OCI-LY7 (cell line): ENCODE data around the gene EPHA5. TPM values are rescaled to one million over a fixed set of nuclear protein-coding genes. Genes with fewer than 3 reads are reported as not detected.

Experiments used
- BruUV-seq: library from RNA; stranded (reverse); fragments of 400-500 nt; replicated peaks from 2 replicates; lab custom pipeline; 2021; lab: Mats Ljungman, UMichigan
- CTCF ChIA-PET: fragments of 300-600 bp; sonication (Branson Sonifier 250); formaldehyde crosslinking; loops from one replicate; lab custom pipeline; 2022; ENCODE audit warnings: antibody characterized with exemption; ENCODE audit not compliant: unreplicated experiment; lab: Charles Lee
- POLR2A ChIA-PET: fragments of 300-600 bp; sonication (Branson Sonifier 250); formaldehyde crosslinking; loops from one replicate; lab custom pipeline; 2022; ENCODE audit warnings: antibody characterized with exemption; lab: Charles Lee
- DNase-seq: peaks from one replicate; pipeline ENCODE4 v3.0.0-alpha.2; 2015; ENCODE audit warnings: low spot score
- H2AFZ ChIP-seq: fragments of 200-600 bp; sonication (generic), shearing (Covaris generic); 2 replicates; pipeline ENCODE4 v1.6.1; 2014; ENCODE audit warnings: mild to moderate bottlenecking, antibody characterized with exemption, low read length, moderate library complexity
- H3K27ac ChIP-seq: fragments of 200-600 bp; sonication (generic); 2 replicates; pipeline ENCODE4 v1.5.1; 2014; ENCODE audit warnings: mixed run types, low read depth, mild to moderate bottlenecking, moderate library complexity, low read length, inconsistent platforms; ENCODE audit not compliant: poor library complexity, severe bottlenecking
- H3K36me3 ChIP-seq: fragments of 200-600 bp; sonication (generic); 2 replicates; pipeline ENCODE4 v1.6.1; 2014; ENCODE audit warnings: mild to moderate bottlenecking, antibody characterized with exemption, low read length, moderate library complexity, mixed read lengths; ENCODE audit not compliant: insufficient read depth
- H3K4me1 ChIP-seq: fragments of 200-600 bp; sonication (generic); 2 replicates; pipeline ENCODE4 v1.5.1; 2014; ENCODE audit warnings: mild to moderate bottlenecking, low read length; ENCODE audit not compliant: insufficient read depth, poor library complexity, severe bottlenecking
- H3K4me2 ChIP-seq: fragments of 200-600 bp; sonication (generic); 2 replicates; pipeline ENCODE4 v1.6.1; 2014; ENCODE audit warnings: mild to moderate bottlenecking, low read length
- H3K4me3 ChIP-seq: fragments of 200-600 bp; sonication (generic); 2 replicates; pipeline ENCODE4 v1.5.1; 2014; ENCODE audit warnings: mild to moderate bottlenecking, low read depth, low read length; ENCODE audit not compliant: poor library complexity, severe bottlenecking
- H3K79me2 ChIP-seq: fragments of 200-600 bp; sonication (generic); 2 replicates; pipeline ENCODE4 v1.6.1; 2016; ENCODE audit warnings: low read depth, mild to moderate bottlenecking, low read length, moderate library complexity, mixed read lengths; ENCODE audit not compliant: insufficient read depth
- H3K9me2 ChIP-seq: fragments of 200-600 bp; sonication (generic); 2 replicates; pipeline ENCODE4 v1.6.1; 2016; ENCODE audit warnings: mild to moderate bottlenecking, low read length, mixed read lengths; ENCODE audit not compliant: insufficient read depth
- H3K9me3 ChIP-seq: fragments of 200-600 bp; sonication (generic); 2 replicates; pipeline ENCODE4 v1.6.1; 2014; ENCODE audit warnings: mild to moderate bottlenecking, mixed run types, low read length, mixed read lengths
- H4K20me1 ChIP-seq: fragments of 200-600 bp; sonication (generic); 2 replicates; pipeline ENCODE4 v1.6.1; 2014; ENCODE audit warnings: mild to moderate bottlenecking, antibody characterized with exemption, low read length, moderate library complexity, mixed read lengths; ENCODE audit not compliant: insufficient read depth
- EZH2phosphoT487 ChIP-seq: fragments of 200-600 bp; sonication (generic); IDR thresholded peaks from 2 replicates; pipeline ENCODE4 v1.6.1; 2018; ENCODE audit warnings: low read depth, borderline replicate concordance, mild to moderate bottlenecking, mixed run types, antibody characterized with exemption, low read length, moderate library complexity, mixed read lengths
- intact Hi-C: fragments of 100-400 bp; cut with micrococcal nuclease; formaldehyde crosslinking; loops from one replicate; pipeline ENCODE4 v1.10.0; 2022; ENCODE audit not compliant: unreplicated experiment
- total RNA-seq, 2 experiments: library from RNA; depleted of rRNA in 1 of 2; stranded (reverse); fragments of >200 nt in 1 of 2; shearing (Covaris generic) in 1 of 2; gene quantifications; 2 replicates each; pipeline ENCODE4 v1.2.3, GENCODE V29; 2014 to 2022
- TF ChIP-seq, protein P1 (sequence below): fragments of 200-600 bp; sonication (generic); conservative IDR thresholded peaks from 2 replicates; pipeline ENCODE4 v1.5.1; 2014; ENCODE audit warnings: mild to moderate bottlenecking, antibody characterized with exemption, low read length, moderate library complexity, mixed read lengths

EPHA5 gene
- total RNA-seq, 2 experiments from 2014 or later = not detected

DNA sequence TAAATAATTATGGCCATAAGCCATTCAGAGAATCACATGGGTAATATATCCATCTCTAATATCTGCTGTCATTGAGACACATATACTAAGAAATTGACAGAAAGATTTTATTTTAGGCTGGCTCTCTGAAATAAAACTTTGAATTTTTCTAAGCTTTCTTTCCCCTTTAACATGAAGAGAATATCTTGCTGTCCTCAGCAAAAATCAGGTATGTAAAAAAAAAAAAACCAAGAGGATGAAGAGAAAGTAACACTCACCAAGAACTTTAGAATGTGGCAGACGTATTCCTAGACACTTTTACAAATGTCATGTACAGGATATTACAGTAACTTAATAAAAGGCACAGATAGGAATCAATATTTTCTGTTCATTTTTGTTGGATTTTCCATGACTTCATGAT lies 65.8 kb downstream of the EPHA5 start:
- ChIA-PET POLR2A (no interaction called here), CTCF (no interaction called here)
- Histone ChIP-seq H3K4me2 (no peak overlapping the region), H3K4me1 (no peaks in the 10 kb centered on the region), H3K9me3 (no peaks in the 10 kb centered on the region), H4K20me1 (no peaks in the 10 kb centered on the region), H3K27ac (no peak overlapping the region), H2AFZ (no peak overlapping the region), H3K79me2 (no peaks in the 10 kb centered on the region), H3K36me3 (no peaks in the 10 kb centered on the region), H3K4me3 (no peak overlapping the region), H3K9me2 (no peaks in the 10 kb centered on the region)
- no TSS peak for BruUV-seq
- TF ChIP-seq, protein P1, sequence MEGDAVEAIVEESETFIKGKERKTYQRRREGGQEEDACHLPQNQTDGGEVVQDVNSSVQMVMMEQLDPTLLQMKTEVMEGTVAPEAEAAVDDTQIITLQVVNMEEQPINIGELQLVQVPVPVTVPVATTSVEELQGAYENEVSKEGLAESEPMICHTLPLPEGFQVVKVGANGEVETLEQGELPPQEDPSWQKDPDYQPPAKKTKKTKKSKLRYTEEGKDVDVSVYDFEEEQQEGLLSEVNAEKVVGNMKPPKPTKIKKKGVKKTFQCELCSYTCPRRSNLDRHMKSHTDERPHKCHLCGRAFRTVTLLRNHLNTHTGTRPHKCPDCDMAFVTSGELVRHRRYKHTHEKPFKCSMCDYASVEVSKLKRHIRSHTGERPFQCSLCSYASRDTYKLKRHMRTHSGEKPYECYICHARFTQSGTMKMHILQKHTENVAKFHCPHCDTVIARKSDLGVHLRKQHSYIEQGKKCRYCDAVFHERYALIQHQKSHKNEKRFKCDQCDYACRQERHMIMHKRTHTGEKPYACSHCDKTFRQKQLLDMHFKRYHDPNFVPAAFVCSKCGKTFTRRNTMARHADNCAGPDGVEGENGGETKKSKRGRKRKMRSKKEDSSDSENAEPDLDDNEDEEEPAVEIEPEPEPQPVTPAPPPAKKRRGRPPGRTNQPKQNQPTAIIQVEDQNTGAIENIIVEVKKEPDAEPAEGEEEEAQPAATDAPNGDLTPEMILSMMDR = no peak
- TF ChIP-seq EZH2phosphoT487 = no peak
- DNase-seq = no peak
- intact Hi-C loops = no loop called here

- ChIA-PET CTCF (no interaction called here), POLR2A (no interaction called here)
- no peaks in the 10 kb centered on the region for H3K4me1 ChIP-seq
- H3K9me2 ChIP-seq = no peaks in the 10 kb centered on the region
- H2AFZ ChIP-seq = no peak overlapping the region
- H3K36me3 ChIP-seq = no peaks in the 10 kb centered on the region
- H3K4me2 ChIP-seq = no peak overlapping the region
- DNase-seq = no peak
- no peak overlapping the region for H3K4me3 ChIP-seq
- no peaks in the 10 kb centered on the region for H3K79me2 ChIP-seq
- H4K20me1 ChIP-seq = no peaks in the 10 kb centered on the region
- H3K27ac ChIP-seq = no peak overlapping the region
- intact Hi-C loops = no loop called here
- TF ChIP-seq EZH2phosphoT487 = no peak
- TF ChIP-seq, protein P1 = no peak
- BruUV-seq = no TSS peak
- H3K9me3 ChIP-seq = no peaks in the 10 kb centered on the region
Observed at GRCh38 chr4:65600656-65601055, 69.6 kb downstream of the EPHA5 start.

DNA sequence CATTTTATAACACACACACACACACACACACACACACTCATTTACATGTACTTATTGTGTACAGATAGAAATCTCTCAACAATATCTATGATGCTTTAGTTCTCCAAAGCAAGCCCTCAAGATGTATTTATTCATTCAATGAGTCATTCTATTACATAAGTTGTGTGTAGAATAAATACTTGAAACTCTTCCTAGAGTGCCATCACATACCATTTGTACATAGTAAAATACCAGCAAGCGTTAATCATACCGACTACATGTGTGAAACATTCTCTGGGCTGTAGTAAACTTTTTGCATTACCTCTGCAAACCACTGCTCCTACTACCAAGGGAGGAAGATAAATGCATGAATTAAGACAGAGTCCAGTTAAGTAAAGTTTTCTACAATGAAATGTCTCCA lies 70.9 kb downstream of the EPHA5 start:
- BruUV-seq = no TSS peak
- POLR2A ChIA-PET = no interaction called here

More for the DNA sequence above, 70.9 kb downstream of the EPHA5 start:
- no peak overlapping the region for H3K4me2 ChIP-seq
- no peaks in the 10 kb centered on the region for H3K9me3 ChIP-seq
- no peaks in the 10 kb centered on the region for H4K20me1 ChIP-seq
- DNase-seq = no peak
- H3K36me3 ChIP-seq = no peaks in the 10 kb centered on the region
- H2AFZ ChIP-seq = no peak overlapping the region
- H3K27ac ChIP-seq = no peak overlapping the region
- TF ChIP-seq, protein P1 = no peak
- no peak for TF ChIP-seq EZH2phosphoT487
- no peaks in the 10 kb centered on the region for H3K79me2 ChIP-seq
- CTCF ChIA-PET = no interaction called here
- no peaks in the 10 kb centered on the region for H3K9me2 ChIP-seq
- no peaks in the 10 kb centered on the region for H3K4me1 ChIP-seq
- intact Hi-C loops = no loop called here
- no peak overlapping the region for H3K4me3 ChIP-seq
